PC-3 (cell line): Measurements from ENCODE around the gene TDP2.

Experiments
- CTCF ChIP-seq: fragments of 300-600 bp; sonication (generic); conservative IDR thresholded peaks from 2 replicates; pipeline ENCODE4 v1.5.1; 2017; ENCODE audit warnings: antibody characterized with exemption, low read depth, mild to moderate bottlenecking, low read length
- EZH2phosphoT487 ChIP-seq: fragments of 300-600 bp; sonication (generic); IDR thresholded peaks from 2 replicates; pipeline ENCODE4 v1.6.1; 2018; ENCODE audit warnings: mild to moderate bottlenecking, antibody characterized with exemption, low read length, borderline replicate concordance

DNA sequence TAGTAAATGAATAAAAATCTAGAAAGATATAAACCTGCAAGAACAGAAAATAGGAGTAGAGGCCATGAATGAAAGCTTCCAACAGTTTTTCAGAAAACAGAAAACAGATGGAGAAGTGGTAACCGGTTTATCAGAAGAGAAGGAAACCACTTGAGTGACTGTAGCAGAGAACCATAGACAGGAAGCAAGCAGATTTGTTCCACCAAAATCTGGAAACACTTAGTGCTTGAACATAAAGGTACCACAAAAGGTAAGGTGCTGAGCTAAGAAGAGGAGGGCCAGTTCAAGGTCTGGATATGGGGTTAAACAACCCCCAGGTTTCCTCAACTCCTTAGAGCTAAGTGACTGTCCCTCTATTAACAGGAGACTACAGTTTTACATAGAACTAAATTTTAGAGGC lies 11.5 kb downstream of the TDP2 start:
- TF ChIP-seq CTCF (no peak), EZH2phosphoT487 (no peak)
